ENCODE measurements around the gene CENPO.
"Not testable (repeated sequence)": the region's sequence is repeated elsewhere in the genome, so short reads cannot be mapped to it uniquely, and the experiment has no call there.

The CENPO gene

DNA sequence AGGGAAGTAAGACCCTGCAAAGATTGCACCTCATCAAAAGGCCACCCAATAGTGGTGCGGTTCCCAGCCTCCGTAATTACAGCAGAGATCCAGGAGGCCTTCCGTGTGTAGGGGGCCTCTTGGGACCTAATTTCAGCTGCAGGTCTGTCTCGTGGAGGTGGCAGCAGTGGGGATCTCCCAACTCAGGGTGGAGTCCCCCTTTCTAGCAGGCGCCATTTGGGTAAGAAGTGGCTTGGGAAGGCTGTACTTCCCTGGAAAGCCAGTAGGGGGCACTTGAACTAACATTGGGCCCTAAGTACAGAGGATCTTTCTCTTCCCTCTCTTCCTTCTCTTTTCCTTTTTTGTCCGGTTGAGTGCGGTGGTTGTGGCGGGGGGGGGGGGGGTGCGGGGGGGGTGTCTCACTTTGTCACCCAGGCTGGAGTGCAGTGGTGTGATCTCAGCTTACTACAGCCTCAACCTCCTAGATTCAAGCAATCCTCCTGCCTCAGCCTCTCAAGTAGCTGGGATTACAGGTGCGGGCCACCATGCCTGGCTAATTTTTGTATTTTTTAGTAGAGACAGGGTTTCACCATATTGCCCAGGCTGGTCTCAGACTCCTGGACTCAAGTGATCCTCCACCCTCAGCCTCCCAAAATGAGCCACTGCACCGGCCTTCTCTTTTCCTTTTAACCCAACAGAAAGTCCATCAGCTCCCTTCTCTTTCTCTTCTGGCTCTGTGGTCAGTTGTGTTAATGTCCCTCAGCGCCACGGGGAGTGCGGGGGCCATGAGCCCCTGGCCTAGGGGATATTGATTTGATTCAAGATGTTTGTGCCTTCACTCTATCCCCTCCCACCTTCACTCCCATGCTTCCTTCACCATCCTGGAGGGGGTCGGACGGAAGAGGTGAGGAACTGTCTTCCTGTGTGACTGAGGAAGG, 32.0 kb downstream of the CENPO start:
- DNase-seq = peak; percentile 20

DNA sequence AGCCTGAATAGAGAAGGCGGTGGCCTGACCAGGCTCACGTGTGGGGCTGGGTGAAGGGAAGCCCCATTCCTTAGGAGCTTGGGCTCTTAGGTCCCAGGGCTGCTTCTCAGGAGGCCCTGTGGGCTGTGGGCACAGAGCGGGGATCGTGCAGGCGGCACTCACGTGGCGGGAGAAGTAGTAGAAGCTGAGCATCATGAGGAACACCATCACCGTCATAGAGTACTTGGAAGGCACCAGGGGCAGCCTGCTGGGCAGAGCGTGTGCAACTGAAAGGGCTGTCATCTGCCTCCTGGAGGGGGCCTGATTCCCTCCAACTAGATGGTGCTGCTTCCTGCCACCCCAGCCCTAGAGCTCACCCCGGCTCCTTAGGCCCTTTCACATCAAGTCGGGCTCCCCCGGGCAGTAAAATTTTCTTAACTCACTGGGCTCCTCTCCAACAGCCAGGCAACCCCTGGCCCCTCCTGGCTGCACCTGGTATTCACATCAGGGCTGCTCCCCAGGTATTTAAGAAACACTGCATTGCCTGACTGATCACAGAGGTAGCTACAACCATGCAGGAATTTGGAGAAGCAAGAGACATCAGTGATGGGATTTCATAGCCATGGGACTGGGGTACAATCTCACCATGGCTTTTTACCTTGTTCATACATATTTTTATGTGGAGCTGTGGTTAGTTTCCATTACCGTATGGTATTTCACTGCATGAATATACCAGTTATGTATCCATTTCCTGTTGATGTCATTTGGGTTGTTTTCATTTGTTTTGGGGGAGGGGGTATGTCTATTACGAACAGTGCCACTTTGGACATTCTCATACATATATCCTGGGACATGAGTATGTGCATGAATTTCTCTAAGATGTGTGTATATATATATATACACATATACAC, 32.9 kb downstream of the CENPO start:
- DNase-seq = no peak

DNA sequence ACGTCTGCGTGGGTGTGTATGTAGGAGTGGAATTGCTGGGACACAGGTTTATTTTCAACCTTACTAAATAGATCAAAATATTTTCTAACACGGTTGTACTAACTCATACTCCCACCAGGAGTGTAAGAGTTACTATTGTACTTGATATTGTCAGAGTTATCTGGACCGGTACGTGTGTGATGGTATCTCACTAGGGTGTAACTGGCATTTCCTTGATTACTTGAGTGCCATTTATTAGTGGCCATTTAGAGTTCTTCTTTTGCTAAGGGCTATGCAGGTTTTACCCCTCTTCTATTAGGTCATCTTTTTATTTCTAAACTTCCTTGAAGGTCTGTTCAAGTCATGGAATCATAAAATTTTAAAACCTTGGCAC, 33.5 kb downstream of the CENPO start:
- no peak for DNase-seq

DNA sequence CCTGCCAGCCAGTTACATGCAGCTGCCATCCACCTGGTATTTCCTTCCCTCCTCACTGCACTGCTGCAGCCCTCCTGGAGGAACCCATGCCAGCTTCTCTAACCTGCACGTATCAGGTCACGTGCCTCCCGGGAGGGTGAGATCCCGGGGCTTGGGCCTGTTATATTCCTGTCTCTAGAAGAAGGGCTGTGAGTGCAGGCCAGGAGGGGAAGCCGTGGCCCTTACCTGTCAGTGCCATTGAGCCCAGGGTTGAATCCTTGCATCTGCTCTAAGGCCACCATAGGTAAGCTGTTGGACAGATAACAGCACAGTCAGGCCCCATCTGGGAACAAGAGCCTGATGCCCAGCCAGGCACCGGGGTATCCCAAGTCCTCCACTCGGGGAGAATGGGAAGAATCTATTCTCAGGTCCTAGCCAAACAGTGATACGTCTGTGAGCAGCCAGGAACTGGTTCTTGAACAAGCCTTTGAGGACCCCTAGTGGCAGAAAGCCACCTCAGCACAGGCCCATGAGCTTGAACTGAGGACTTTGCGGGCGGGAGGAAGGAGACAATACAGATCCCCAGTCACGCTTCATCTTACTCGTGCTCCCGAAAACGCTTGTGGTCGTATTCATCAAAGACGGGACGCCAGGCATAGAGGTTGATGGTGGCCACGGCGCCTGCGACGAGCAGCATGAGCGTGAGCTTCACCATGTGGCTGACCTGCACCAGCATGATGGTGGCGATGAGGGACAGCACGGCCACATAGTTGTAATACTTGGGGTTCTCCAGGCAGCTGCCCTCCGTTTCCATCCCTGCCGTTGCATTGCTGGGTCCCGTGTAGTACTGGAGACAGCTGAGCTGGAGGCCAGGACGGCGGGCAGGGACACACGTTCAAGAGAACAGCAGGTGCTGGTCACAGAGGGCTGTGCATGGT, 34.4 kb downstream of the CENPO start:
- DNase-seq = peak; percentile 87

DNA sequence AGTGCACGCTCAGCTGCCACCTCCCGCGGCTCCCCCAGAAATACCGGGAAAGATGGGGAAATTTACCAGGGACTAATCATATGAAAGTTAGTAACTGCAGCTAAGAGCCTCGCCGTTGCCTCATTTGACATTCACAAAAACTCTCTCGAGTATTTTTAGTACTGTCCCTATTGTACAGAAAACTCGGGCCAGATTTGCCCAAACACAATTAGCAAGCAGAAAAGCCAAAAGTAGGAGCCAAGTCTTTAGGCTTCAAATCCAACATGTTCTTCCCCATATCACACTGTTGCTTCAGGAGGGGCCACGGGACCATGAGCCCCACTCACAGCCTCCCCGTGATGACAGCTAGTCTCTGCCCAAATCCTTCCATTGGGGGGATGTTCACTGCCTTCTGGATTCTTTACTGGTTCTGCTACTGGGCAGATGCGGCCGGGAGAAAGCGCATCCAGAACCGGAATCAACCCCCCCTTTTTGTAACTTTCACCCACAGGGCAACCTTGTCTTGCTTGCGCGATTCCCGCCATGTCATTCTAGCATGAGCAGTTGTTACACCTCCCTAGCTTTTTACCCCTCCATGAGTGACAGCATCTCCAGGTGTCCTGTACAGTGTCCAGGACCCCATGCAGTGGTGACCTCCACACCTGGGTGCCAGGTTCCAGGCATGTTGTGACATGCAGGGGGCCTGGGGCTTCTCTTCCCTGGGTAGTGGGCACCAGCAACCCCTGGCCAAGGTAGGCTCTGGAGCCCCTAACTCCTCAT, 35.2 kb downstream of the CENPO start:
- no peak for DNase-seq

DNA sequence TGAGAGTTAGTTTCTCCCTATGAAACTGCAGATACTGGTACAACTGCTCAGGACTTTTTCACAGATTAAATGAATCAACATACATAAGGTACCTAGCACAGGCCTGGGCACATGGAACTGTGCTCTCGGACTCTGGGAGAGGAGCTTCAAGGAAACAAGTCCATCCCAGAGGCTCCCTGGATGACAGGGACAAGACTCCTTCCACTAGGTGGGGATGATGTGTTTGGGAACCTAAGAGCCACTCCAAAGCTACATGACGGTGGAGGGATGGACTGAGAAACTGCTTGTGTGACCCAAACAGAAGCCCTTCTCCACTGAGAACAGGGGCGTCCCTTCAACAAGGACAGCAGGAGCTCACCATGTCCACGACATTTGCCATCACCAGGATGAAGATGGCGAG, 37.1 kb downstream of the CENPO start:
- peak; percentile 27 for DNase-seq

DNA sequence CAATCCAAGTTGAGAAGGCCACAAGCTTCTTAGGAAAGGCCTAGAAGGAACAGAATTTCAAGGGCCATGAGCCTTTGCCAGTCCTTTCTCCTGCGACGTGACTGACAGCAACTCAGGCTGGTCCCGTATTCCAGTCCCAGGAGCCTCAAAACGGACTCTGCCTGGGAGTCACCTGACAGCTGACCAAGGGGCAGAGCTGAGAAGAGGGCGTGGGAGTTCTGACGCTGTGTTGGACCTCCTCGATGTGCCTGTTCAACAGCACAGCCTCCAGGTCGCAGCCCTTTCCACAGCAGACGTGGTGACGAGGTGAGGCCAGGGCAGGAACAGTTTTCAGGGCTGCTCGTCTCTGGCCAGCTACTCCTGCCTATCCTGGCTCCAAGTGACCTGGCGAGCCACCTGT, 37.6 kb downstream of the CENPO start:
- DNase-seq = no peak

DNA sequence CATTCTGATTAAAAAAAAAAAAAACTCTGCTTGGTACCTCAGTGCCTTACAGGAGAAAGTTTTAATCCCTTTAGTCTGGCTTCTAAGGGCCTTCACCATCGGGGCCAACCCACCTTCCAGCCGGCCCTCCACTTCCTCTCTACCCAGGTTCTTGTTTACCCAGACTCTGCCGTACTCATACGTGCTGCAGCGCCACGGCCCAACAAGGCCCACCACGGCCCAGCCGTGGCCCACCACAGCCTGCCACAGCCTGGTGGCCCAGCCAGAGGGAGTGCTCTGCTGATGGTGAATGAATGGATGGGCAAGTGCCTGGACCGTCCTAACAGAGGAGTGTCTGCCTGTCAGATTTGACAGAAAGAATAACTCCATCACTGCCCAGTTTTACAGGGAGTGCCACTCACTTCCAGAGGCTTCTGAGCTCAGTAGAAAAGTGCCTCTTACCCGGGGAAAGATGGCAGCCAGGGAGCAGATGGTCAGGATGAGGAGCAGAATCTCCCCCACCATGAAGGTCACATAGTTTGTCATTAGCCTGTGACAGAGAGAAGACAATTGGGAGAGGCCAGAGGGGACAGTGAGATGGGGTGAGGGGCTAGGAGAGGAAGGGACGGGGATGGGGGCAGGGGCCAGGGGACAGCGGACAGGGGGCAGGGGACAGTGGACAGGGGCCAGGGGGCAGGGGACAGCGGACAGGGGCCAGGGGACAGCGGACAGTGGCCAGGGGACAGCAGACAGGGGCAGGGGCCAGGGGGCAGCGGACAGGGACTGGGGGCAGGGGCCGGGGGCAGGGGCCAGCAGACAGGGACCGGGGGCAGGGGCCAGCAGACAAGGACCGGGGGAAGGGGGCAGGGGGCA, 38.2 kb downstream of the CENPO start:
- no peak for DNase-seq

DNA sequence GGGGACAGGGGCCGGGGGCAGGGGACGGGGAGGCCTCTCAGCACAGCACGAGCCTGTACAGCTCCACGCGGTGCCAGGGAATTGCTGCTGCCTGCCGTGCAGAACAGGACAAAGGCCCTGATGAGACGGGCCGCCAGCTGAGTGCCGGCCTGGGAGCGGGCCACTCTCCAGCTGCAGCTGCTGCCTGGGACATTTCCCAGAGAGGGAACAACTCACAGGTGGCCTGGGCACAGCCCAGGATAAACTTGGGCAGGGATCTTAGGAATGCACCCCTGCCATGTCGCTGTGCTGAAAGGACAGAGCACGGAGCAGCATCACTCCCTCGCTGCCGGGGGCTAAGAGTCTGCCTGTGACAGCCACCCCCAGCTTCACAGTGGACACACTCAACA, 38.8 kb downstream of the CENPO start:
- DNase-seq = no peak

DNA sequence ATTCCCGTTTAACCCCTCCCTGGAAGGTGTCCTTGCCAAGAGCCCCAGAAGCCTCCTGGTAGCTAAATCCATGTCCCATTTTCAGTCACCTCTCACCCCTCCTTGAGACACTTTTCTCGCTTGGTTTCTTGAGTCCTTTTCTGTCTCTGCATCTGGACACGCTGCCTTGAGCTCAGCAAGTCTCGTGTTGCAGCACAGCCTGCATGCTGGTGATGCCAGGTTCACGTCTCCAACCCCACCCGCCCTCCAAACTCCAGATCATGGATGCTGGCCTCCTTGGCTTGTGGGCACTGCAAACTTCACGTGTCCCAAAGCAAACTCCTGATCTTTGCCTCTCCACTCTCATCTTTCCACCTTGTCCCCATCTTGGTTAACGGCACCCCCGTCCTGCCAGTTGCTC, 39.3 kb downstream of the CENPO start:
- DNase-seq = peak; percentile 49

DNA sequence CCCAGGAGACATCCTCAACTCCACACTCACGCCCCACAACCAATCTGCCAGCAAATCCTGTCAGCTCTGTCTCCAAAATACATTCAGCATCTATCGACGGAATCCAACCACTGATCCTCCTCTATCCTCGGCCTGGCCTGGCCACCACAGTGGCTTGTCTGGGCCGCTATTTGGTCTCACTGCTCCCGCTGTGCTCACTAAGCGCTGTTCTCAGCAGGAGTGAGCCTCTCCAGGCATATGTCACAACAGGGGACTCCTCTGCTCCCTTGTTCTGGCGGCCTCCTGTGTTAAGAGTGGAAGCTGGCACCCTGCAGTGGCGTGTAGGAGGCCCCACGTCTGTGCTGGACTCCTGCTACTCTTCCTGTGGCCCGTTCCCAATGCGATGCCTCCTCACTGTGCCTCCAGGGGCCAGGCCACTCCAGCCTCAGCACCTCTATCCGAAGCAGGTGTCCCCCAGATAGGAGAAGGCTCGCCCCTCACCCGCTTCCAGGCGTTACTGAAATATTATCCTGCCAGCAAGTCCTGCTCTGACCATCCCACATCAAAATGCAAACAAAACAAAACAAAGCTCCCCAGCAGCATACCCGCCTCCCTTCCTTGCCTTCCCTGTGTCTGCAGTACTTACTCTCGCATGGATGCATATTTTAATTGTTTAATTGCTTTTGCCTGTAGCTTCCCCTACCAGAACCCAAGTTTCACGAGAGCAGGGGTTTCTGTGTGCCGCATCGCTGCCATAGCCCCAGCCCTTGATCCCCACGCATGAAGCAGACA, 39.9 kb downstream of the CENPO start:
- DNase-seq = peak; percentile 86

DNA sequence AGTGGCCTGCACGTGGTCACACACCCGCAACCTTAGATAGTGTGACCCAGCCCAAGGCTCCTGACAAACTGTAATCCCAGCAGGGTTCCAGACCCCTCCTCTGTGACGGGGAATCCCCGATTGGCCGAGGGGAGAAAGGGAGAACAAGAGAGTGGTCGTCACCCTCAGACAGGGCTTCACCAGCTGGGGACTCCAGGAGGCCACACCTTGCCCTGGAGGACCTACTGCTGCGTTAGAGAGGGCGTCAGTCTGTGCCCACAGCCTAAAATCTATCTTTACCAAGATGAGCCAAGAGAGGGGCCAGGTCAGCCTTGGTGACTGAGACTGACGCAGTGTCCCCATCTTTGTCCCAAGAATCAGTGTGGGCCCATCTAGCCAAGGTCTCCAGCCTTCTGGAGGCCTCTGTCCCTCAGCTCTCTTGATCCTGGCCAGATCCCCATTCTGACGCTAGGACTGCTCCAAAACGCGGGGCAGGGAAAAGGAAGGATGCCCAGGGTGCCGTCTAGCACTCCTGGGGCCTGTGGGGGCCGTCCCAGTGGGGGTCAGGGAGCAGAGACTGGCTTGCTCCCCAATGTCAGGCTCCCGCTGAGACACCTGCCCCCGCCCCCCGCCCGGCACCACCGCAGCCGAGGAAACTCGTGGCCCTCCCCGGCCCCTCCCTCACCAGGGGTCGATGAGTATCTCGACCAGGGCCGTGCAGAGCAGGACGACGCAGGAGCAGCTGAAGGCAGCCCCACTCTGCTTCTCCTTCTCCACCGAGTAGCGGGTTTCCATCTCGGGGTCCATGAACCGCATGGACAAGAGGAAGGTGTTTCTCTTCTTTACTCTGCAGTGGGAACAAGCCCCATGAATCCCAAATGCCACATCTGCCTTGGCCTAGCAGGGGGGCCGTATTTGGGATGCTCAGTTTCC, 40.9 kb downstream of the CENPO start:
- no peak for DNase-seq

DNA sequence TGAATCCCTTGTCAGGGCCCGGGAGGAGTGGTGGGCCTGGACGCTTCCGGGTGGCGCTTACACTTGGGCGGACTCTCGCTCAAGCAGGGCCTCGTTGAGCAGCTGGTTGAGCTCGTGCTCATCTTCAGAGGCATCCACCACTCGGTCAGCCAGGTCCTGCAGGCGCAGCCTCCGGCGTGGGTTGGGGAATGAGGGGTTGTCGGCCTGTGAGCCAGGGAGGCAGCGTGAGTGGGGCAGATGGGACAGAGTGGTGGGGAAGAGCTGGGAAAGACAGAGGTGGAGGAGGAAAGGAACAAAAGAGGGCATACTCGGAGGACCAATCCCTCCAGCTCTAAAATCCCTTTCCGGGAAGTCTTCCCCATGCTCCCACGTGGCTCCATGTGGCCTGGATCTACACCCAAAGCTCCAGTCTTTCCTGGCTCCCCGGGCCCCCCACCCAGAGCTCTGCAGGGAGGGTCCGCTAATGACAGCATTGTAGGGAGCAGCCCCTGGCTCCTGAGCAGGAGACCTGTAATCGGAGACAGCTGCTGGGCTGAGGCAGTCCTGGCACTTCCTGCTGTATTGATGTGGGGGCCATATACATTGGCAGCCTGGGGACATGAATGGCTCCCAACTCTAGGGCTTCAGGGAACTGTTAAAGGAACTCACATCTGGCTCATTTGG, 41.6 kb downstream of the CENPO start:
- DNase-seq = no peak

DNA sequence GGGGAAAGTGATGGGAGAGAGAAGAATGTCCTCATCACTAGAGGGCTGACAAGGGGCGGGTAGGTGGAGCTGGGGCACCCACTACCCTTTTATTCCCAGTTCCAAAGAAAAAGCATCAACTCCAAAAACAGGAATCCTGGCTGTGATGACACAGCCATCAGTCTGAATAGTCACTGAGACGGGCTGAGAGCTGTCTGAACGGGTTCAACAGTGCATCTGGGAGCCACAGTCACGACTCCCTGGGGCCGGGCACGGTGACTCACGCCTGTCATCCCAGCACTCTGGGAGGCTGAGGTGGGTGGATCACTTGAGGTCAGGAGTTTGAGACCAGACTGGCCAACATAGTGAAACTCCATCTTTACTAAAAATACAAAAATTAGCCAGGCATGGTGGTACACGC, 42.2 kb downstream of the CENPO start:
- DNase-seq = not testable (repeated sequence)

DNA sequence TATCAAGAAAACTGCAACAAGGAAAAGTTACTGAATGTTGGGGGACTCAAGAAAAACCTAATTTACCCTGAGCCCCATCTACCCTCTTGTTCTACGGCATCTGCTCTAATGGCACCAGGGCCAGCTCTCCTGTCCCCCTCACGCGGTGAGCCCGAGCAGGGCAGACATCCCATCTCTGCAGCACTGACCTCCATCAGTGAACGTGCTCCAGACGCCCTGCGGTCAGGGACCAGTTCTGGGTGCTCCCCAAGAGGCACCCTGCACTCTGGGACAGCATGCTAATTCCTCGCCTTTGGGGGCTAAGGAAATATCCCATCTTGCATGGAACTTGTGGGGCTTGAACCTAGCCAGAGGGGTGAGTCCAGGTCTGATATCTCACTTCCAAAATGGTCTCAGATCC, 43.0 kb downstream of the CENPO start:
- no peak for DNase-seq

DNA sequence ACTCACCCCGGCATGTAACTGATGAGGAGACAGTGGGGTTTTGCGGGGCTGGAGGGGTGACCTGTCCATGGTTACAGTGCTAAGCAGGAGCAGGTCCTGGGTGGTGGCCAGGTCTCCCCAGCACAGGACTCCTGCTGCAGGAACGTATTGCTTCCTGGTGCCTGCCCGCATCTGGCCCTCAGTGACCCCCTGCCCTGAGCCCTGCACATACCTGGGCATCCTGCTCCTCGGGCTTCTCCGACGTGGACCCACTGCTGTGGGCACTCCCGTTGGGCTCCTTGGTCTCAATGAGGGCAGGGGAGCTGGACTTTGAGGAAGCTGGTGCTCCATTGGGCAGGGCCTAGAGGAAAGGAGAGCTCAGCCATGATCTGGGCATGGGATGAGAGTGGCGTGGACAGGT, 43.5 kb downstream of the CENPO start:
- DNase-seq = no peak

DNA sequence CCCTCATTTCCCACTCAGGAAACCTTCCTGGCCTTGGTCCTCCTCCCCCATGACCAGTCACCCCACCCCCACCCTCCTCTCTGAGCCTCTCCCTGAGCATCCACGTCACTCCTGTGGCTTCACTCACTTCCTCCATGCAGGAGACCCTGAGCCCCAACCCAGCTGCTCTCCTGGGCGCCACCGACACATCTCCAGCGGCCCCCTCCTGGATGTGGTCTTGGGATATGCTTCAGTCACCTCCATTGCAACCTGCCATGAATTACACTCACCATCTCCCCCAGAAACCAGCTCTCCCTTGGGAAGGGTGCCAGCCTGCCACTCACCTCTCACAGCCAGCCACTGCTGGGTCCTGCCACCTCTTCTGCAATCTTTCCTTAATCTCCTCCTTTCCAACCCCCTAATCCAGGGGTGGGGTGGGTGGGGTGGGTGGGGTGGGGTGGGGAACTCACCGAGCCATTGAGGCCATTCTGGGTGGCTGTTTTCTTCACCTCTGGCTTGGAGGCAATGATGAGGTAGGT, 44.8 kb downstream of the CENPO start:
- DNase-seq = no peak

DNA sequence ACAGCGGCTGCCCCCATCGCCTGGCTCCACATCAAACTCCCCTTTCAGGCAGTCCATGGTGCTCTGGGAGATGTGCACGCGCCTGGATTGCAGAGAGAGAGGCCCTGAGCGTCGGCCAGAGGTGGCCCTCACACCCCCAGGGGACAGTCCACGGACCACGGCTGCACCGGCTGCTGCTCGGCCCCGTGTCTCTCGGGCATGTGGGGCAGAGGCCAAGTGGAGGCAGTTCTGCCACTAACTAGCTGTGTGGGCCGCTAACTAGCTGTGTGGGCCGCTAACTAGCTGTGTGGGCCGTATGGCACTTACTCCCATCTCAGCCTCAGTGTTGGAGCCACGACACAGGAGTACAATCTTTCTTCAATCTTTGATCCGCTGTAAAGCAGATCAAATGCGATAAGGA, 45.3 kb downstream of the CENPO start:
- DNase-seq = no peak

Measured in NCI-H2171 treated with DMSO at 0.1 percent for 48 hours (cell line).